ENCODE results near the gene SLC29A3. TPM values are rescaled to one million over a fixed set of nuclear protein-coding genes. Genes with fewer than 3 reads are reported as not detected.

SLC29A3 gene
- total RNA-seq, 1 experiment from 2014 or later = 5.9 TPM

- H3K9ac ChIP-seq (ENCODE audit: low read length) = no peak overlapping the region
- H3K27me3 ChIP-seq (ENCODE audit: insufficient read depth, low read length) = no peaks in the 10 kb centered on the region
- H3K27ac ChIP-seq (ENCODE audit: low read depth, low read length) = no peak overlapping the region
- no peaks in the 10 kb centered on the region for H4K20me1 ChIP-seq (ENCODE audit: insufficient read depth)
- POLR2A ChIA-PET = no interaction called here
- no peaks in the 10 kb centered on the region for H3K79me2 ChIP-seq (ENCODE audit: insufficient read depth, low read length)
- no peak overlapping the region for H3K4me3 ChIP-seq (replicated peaks in 1 of 2; ENCODE audit: low read depth in 1 of 2, low read length in 2 of 2)
- ATAC-seq (no peak), DNase-seq (ENCODE audit: low read depth, low spot score) (no peak)
- CTCF ChIA-PET = interaction anchor here (1.0 to 1.4 kb wide), 2 partner anchors 8 to 375 kb away, joined by 4 to 5 read pairs; no protein-coding TSS in a partner anchor
- no peak overlapping the region for H2AFZ ChIP-seq (ENCODE audit: low read depth, low read length, poor library complexity, severe bottlenecking)
- RAD21 ChIA-PET (ENCODE audit: low non-redundant PET in 1 of 2, low total read pairs in 2 of 2, uncharacterized antibody in 2 of 2, unreplicated experiment in 2 of 2) = no interaction called here
- no peaks in the 10 kb centered on the region for H3K9me3 ChIP-seq (ENCODE audit: control insufficient read depth in 1 of 2, insufficient read depth in 1 of 2, low read depth in 1 of 2, low read length in 2 of 2)
- H3K9me2 ChIP-seq (ENCODE audit: insufficient read depth) = no peaks in the 10 kb centered on the region
- no TSS peak for BruUV-seq (replicated peaks)
- intact Hi-C loops (cut with micrococcal nuclease) = no loop called here
- H3K4me1 ChIP-seq (ENCODE audit: control insufficient read depth in 1 of 2, insufficient read depth in 2 of 2, low read length in 2 of 2) = peaks cover 5 to 14% of the 10 kb centered on the region in 2 experiments; a peak in 1 of 4 replicates
- no peak overlapping the region for H3K4me2 ChIP-seq (ENCODE audit: low read length)
- TF ChIP-seq REST (IDR thresholded peaks at IDR 0.05; ENCODE audit: low read depth) (no peak), SRF (IDR thresholded peaks at IDR 0.05; ENCODE audit: low read depth) (no peak), EZH2 (IDR thresholded peaks at IDR 0.05) (no peak), CTCF (IDR thresholded peaks at IDR 0.05 in 2 of 3, conservative IDR thresholded peaks at IDR 0.05 in 1 of 3; ENCODE audit: borderline replicate concordance in 1 of 3, insufficient read depth in 1 of 3, low read depth in 2 of 3, low read length in 2 of 3) (no peak)
- TF ChIP-seq, protein P1, sequence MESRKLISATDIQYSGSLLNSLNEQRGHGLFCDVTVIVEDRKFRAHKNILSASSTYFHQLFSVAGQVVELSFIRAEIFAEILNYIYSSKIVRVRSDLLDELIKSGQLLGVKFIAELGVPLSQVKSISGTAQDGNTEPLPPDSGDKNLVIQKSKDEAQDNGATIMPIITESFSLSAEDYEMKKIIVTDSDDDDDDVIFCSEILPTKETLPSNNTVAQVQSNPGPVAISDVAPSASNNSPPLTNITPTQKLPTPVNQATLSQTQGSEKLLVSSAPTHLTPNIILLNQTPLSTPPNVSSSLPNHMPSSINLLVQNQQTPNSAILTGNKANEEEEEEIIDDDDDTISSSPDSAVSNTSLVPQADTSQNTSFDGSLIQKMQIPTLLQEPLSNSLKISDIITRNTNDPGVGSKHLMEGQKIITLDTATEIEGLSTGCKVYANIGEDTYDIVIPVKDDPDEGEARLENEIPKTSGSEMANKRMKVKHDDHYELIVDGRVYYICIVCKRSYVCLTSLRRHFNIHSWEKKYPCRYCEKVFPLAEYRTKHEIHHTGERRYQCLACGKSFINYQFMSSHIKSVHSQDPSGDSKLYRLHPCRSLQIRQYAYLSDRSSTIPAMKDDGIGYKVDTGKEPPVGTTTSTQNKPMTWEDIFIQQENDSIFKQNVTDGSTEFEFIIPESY (IDR thresholded peaks at IDR 0.05; ENCODE audit: extremely low read depth, insufficient replicate concordance, low read length) = no peak
- H3K36me3 ChIP-seq (ENCODE audit: control insufficient read depth in 1 of 2, insufficient read depth in 2 of 2, low read length in 2 of 2) = no peaks in the 10 kb centered on the region
Measured at GRCh38 chr10:71277914-71278665, 41.0 kb upstream of the SLC29A3 start.
